ENCODE measurements around the gene GAPDHS. TPM values are rescaled to one million over a fixed set of nuclear protein-coding genes. Genes with fewer than 3 reads are reported as not detected.

The GAPDHS gene
- polyA plus RNA-seq, 3 donors: not detected

GRCh38 chr19:35509861-35510625, 23.2 kb upstream of the GAPDHS start:
- peak; percentile 73 to 85 (median 75) for DNase-seq (ENCODE audit: low read depth in 3 of 3, low spot score in 2 of 3)

- no peak for DNase-seq (ENCODE audit: low read depth in 3 of 3, low spot score in 2 of 3)
Observed at GRCh38 chr19:35510626-35510964, 22.7 kb upstream of the GAPDHS start.

GRCh38 chr19:35511337-35511736, 21.9 kb upstream of the GAPDHS start:
- DNase-seq (ENCODE audit: low read depth in 3 of 3, low spot score in 2 of 3): no peak

GRCh38 chr19:35512831-35513627, 20.2 kb upstream of the GAPDHS start:
- no peak for DNase-seq (ENCODE audit: low read depth in 3 of 3, low spot score in 2 of 3)

GRCh38 chr19:35513628-35514281, 19.5 kb upstream of the GAPDHS start, which contains the start of gene DMKN:
TSS of gene DMKN (minus strand) at chr19:35513649. CDS start at chr19:35513475, 174 bp downstream.
- no peak for DNase-seq (ENCODE audit: low read depth in 3 of 3, low spot score in 2 of 3)

- no peak for DNase-seq (ENCODE audit: low read depth in 3 of 3, low spot score in 2 of 3)
Observed at GRCh38 chr19:35514282-35514809, 18.9 kb upstream of the GAPDHS start.

GRCh38 chr19:35516310-35516709, 16.9 kb upstream of the GAPDHS start:
- no peak for DNase-seq (ENCODE audit: low read depth in 3 of 3, low spot score in 2 of 3)

GRCh38 chr19:35517342-35517741, 15.9 kb upstream of the GAPDHS start:
- no peak for DNase-seq (ENCODE audit: low read depth in 3 of 3, low spot score in 2 of 3)

GRCh38 chr19:35518313-35518712, 14.9 kb upstream of the GAPDHS start:
- DNase-seq (ENCODE audit: low read depth in 3 of 3, low spot score in 2 of 3): no peak

GRCh38 chr19:35519291-35519690, 14.0 kb upstream of the GAPDHS start:
- DNase-seq (ENCODE audit: low read depth in 3 of 3, low spot score in 2 of 3): no peak

- no peak for DNase-seq (ENCODE audit: low read depth in 3 of 3, low spot score in 2 of 3)
Observed at GRCh38 chr19:35521124-35521743, 12.0 kb upstream of the GAPDHS start.

GRCh38 chr19:35522745-35523327, 10.4 kb upstream of the GAPDHS start:
- no peak for DNase-seq (ENCODE audit: low read depth in 3 of 3, low spot score in 2 of 3)

GRCh38 chr19:35524181-35524837, 8.9 kb upstream of the GAPDHS start:
- DNase-seq (ENCODE audit: low read depth in 3 of 3, low spot score in 2 of 3): no peak

- no peak for DNase-seq (ENCODE audit: low read depth in 3 of 3, low spot score in 2 of 3)
Observed at GRCh38 chr19:35525873-35526272, 7.4 kb upstream of the GAPDHS start.

- DNase-seq (ENCODE audit: low read depth in 3 of 3, low spot score in 2 of 3): no peak
Observed at GRCh38 chr19:35528218-35529038, 4.8 kb upstream of the GAPDHS start, which contains the start of gene SBSN. TSS of gene SBSN (minus strand) at chr19:35528311. CDS start at chr19:35528281, 30 bp downstream.

- no peak for DNase-seq (ENCODE audit: low read depth in 3 of 3, low spot score in 2 of 3)
Observed at GRCh38 chr19:35529241-35530218, 3.7 kb upstream of the GAPDHS start.

- no peak for DNase-seq (ENCODE audit: low read depth in 3 of 3, low spot score in 2 of 3)
Observed at GRCh38 chr19:35531291-35531690, 2.0 kb upstream of the GAPDHS start.
